ENCODE data around the gene PAK4. TPM values are rescaled to one million over a fixed set of nuclear protein-coding genes. Genes with fewer than 3 reads are reported as not detected.

PAK4 gene
- total RNA-seq, 2 experiments from 2014 or later, result 2.7 to 6.3 TPM

GRCh38 chr19:39128516-39129079, 3.0 kb downstream of the PAK4 start:
- no peaks in the 10 kb centered on the region for H3K9me3 Mint-ChIP-seq
- H3K4me1 Mint-ChIP-seq (ENCODE audit: low read depth), result peaks cover 57% of the 10 kb centered on the region
- Histone ChIP-seq H3K27ac (ENCODE audit: low read depth in 1 of 2, low read length in 2 of 2) (no peak overlapping the region), H3K4me1 (ENCODE audit: insufficient read depth, low read length) (peaks cover 21% of the 10 kb centered on the region), H3K36me3 (ENCODE audit: insufficient read depth, low read length) (no peaks in the 10 kb centered on the region), H3K4me3 (ENCODE audit: low read length) (no peak overlapping the region), H3K27me3 (ENCODE audit: control insufficient read depth in 1 of 2, insufficient read depth in 2 of 2, low read length in 2 of 2) (no peaks in the 10 kb centered on the region), H3K9me3 (ENCODE audit: control insufficient read depth in 1 of 2, insufficient read depth in 1 of 2, low read length in 2 of 2) (no peaks in the 10 kb centered on the region)
- DNase-seq (no peak), ATAC-seq (ENCODE audit: poor library complexity) (no peak)
- ChIA-PET CTCF (no interaction called here), POLR2A (no interaction called here)
- peaks cover 5% of the 10 kb centered on the region for H3K36me3 Mint-ChIP-seq (ENCODE audit: low read depth)
- peak overlapping the region; percentile 11 for H3K4me3 Mint-ChIP-seq
- intact Hi-C loops (cut with DNase I, micrococcal nuclease), result loop anchor here (5.0 to 10.0 kb wide), 4 partner anchors 264 to 546 kb away; partner anchors contain the start of genes EID2B (in 1 of the 2), MED29 (in 1 of the 2), PAF1 (in 1 of the 2) and PLEKHG2 (in 1 of the 2)
- peak overlapping the region; percentile 92 for H3K27ac Mint-ChIP-seq
- TF ChIP-seq CTCF (IDR thresholded peaks at IDR 0.05), result no peak
- no peaks in the 10 kb centered on the region for H3K27me3 Mint-ChIP-seq

GRCh38 chr19:39129116-39129515, 3.5 kb downstream of the PAK4 start:
- CTCF ChIA-PET, result no interaction called here
- DNase-seq (no peak), ATAC-seq (ENCODE audit: poor library complexity) (no peak)
- Mint-ChIP-seq H3K27me3 (no peaks in the 10 kb centered on the region), H3K4me3 (peak overlapping the region; percentile 11), H3K4me1 (ENCODE audit: low read depth) (peaks cover 58% of the 10 kb centered on the region), H3K9me3 (no peaks in the 10 kb centered on the region), H3K36me3 (ENCODE audit: low read depth) (peaks cover 5% of the 10 kb centered on the region), H3K27ac (no peak overlapping the region)
- TF ChIP-seq CTCF (IDR thresholded peaks at IDR 0.05), result no peak
- intact Hi-C loops (cut with DNase I, micrococcal nuclease), result loop anchor here (5.0 to 10.0 kb wide), 4 partner anchors 263 to 546 kb away; partner anchors contain the start of genes EID2B (in 1 of the 2), MED29 (in 1 of the 2), PAF1 (in 1 of the 2) and PLEKHG2 (in 1 of the 2)
- POLR2A ChIA-PET, result no interaction called here
- H3K9me3 ChIP-seq (ENCODE audit: control insufficient read depth in 1 of 2, insufficient read depth in 1 of 2, low read length in 2 of 2), result no peaks in the 10 kb centered on the region
- no peaks in the 10 kb centered on the region for H3K27me3 ChIP-seq (ENCODE audit: control insufficient read depth in 1 of 2, insufficient read depth in 2 of 2, low read length in 2 of 2)
- peaks cover 21% of the 10 kb centered on the region for H3K4me1 ChIP-seq (ENCODE audit: insufficient read depth, low read length)
- H3K4me3 ChIP-seq (ENCODE audit: low read length), result no peak overlapping the region
- no peaks in the 10 kb centered on the region for H3K36me3 ChIP-seq (ENCODE audit: insufficient read depth, low read length)
- H3K27ac ChIP-seq (ENCODE audit: low read depth in 1 of 2, low read length in 2 of 2), result no peak overlapping the region

- no peak overlapping the region for H3K27ac Mint-ChIP-seq
- Histone ChIP-seq H3K4me3 (ENCODE audit: low read length) (no peak overlapping the region), H3K4me1 (ENCODE audit: insufficient read depth, low read length) (peaks cover 11% of the 10 kb centered on the region), H3K9me3 (ENCODE audit: control insufficient read depth in 1 of 2, insufficient read depth in 1 of 2, low read length in 2 of 2) (no peaks in the 10 kb centered on the region), H3K27ac (ENCODE audit: low read depth in 1 of 2, low read length in 2 of 2) (no peak overlapping the region), H3K27me3 (ENCODE audit: control insufficient read depth in 1 of 2, insufficient read depth in 2 of 2, low read length in 2 of 2) (no peaks in the 10 kb centered on the region), H3K36me3 (ENCODE audit: insufficient read depth, low read length) (no peaks in the 10 kb centered on the region)
- ATAC-seq (ENCODE audit: poor library complexity) (no peak), DNase-seq (no peak)
- H3K4me3 Mint-ChIP-seq, result no peak overlapping the region
- no peaks in the 10 kb centered on the region for H3K9me3 Mint-ChIP-seq
- H3K27me3 Mint-ChIP-seq, result no peaks in the 10 kb centered on the region
- intact Hi-C loops (cut with DNase I, micrococcal nuclease), result no loop called here
- ChIA-PET CTCF (no interaction called here), POLR2A (no interaction called here)
- peaks cover 49% of the 10 kb centered on the region for H3K4me1 Mint-ChIP-seq (ENCODE audit: low read depth)
- H3K36me3 Mint-ChIP-seq (ENCODE audit: low read depth), result peaks cover 2% of the 10 kb centered on the region
- no peak for TF ChIP-seq CTCF (IDR thresholded peaks at IDR 0.05)
These were observed 5.0 kb downstream of the PAK4 start for GRCh38 chr19:39130337-39131254.

Data from CD4-positive, alpha-beta T cell (primary cell).